Measurements from ENCODE around the gene G6PC3.
A peak's percentile ranks its signal among the peaks of the same experiment; 100 is the strongest.

G6PC3 gene

GRCh38 chr17:44062871-44063270, 7.7 kb upstream of the G6PC3 start:
- DNase-seq = no peak

DNA sequence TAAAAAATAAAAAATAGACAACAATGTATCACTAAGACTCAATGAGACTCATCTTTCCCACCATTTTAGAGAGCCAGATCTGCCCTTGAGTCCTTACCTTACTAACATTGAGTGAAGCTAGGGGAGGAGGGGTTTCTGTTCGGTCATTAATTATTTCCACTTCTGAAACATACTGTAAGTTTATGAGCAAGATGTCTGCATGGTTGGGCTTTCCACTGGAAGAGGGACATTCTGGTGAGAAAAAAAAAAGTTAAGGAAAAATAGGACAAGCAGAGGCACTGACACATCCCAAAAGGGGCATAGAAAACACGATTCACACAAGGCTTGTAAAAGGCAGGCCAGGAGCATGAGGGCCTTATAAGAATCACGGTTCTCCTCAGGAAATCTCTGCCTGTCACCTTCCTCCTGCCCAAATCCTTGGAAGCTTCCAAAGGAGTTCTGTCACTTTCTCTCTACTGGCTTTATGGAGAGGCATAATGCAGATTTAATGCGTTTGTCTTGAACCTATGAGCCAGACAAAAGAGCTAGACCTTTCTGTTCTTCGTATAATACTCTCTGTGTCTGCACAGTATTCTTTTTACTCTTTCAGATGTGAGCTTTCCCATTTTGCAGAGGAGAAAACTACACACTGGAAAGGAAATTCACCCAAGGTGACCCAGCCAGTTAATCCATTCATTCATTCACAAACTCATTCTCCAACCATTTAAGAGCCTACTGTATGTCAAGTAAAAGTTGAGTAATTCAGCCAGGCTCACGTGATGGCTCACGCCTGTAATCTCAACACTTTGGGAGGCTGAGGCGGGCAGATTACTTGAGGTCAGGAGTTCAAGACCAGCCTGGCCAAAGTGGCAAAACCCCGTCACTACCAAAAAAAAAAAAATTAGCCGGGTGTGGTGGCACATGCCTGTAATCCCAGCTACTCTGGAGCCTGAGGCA, 6.6 kb upstream of the G6PC3 start:
- no peak for DNase-seq

- no peak for DNase-seq
These were observed 4.8 kb upstream of the G6PC3 start for GRCh38 chr17:44065668-44066203.

- peak; percentile 78 for DNase-seq
These were observed 4.2 kb upstream of the G6PC3 start, which contains the start of gene LSM12 for GRCh38 chr17:44066204-44066930. Gene LSM12 (minus strand): TSS chr17:44066671. CDS start chr17:44066587, 84 bp downstream.

DNA sequence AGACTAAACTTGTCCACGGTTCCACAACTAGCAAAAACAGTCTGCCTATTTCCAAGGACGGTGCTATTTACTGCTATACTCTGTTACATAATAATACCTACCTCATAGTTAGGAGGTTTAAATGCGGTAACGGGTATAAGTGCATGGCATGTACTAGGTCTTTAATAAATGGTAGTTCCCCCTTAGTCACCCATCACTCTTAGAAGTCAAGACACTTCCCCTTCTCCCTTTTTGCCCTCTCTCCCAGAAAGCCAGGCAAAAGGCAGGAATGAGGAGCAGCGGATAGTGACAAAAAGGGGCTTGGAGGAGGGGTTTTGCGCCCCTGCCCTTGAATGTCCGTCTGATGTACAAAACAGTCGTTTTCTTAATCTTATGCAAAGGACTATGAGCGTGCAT, 3.0 kb upstream of the G6PC3 start:
- DNase-seq = no peak

GRCh38 chr17:44069974-44070454, 521 bp upstream of the G6PC3 start:
- DNase-seq = no peak

GRCh38 chr17:44071198-44071520, 624 bp downstream of the G6PC3 start:
- DNase-seq = no peak

DNA sequence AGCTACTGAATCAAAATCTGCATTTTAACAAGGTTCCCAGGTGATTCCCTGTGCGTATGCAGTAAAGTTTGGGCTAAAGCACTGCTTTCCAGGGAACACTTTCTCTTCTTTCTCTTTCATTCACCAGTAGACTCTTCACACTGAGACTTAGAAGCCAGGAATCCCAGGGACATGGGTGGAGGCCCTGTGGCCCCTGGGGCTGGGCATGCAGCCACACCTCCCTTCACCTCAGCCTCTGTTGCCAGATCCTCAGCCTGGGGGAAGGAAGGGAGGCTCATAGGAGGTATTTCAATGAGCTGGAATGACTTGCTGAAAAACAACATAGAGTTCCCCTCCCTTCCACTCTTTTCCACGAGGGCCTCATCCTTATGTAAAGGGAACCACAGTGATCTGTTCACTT, 1.2 kb downstream of the G6PC3 start:
- DNase-seq = no peak

GRCh38 chr17:44074231-44074910, 3.8 kb downstream of the G6PC3 start:
- no peak for DNase-seq

DNA sequence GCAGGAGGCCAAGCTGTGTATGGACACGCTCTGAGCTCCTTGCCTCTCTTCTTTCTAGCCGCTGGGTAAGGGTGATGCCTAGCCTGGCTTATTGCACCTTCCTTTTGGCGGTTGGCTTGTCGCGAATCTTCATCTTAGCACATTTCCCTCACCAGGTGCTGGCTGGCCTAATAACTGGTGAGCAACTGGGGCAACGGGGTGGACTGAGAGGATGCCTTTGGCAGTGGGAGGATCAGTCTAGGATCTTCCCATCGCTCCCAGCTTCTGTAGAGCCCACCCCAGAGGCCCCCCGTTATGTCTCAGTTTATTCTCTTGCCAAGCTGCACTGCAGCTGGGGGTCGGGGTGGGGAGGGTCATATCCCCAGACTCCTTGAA, 4.4 kb downstream of the G6PC3 start:
- DNase-seq = no peak

DNA sequence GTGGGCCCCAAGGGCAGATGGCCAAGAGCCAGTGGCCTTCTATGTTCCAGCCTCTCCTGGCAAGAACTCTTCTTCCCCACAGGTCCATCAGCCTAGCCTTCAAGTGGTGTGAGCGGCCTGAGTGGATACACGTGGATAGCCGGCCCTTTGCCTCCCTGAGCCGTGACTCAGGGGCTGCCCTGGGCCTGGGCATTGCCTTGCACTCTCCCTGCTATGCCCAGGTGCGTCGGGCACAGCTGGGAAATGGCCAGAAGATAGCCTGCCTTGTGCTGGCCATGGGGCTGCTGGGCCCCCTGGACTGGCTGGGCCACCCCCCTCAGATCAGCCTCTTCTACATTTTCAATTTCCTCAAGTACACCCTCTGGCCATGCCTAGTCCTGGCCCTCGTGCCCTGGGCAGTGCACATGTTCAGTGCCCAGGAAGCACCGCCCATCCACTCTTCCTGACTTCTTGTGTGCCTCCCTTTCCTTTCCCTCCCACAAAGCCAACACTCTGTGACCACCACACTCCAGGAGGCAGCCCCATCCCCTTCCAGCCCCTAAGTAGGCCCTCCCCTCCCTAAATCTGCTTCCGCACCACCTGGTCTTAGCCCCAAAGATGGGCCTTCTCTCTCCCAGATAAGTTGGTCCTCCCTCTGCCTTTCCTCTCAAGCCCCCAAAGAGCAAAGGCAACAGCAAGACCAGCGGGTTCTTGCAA, 5.2 kb downstream of the G6PC3 start:
- DNase-seq = no peak

GRCh38 chr17:44076716-44077594, 6.4 kb downstream of the G6PC3 start:
- DNase-seq = no peak

DNA sequence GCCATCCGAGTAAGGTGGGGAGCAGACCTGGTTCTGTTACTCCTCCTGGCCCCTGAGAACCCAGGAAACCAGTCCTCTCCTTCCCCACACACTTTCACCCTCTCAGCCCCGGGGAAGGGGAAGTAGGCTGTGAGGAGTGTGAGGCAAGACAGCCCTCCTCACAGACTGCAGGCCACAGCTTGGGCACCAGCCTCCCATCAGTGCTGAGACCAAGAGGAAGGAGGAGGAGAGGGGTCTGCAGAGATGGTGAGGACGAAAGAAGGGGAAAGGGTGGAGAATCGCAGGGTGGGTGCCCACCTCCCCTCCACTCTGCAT, 7.0 kb downstream of the G6PC3 start:
- DNase-seq = no peak

DNA sequence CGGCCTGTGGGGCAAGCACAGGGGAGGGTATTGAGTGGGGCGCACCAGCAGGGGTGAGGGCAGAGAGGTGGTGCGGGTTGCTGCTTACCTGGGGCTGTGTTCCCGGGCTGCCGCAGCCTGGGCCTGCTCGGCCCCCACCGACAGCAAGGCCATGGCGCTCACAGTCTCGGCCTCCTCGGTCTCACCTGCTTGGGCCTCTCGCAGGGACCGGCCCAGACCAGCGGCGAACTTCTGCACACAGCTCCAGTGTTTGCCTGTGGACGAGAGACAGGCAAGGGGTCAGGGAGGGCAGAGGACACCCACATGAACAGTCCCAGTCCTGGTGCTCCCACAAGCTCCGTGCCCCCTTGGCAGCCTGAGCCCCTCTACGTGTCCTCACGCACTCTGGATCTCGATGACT, 7.9 kb downstream of the G6PC3 start:
- DNase-seq = no peak

DNA sequence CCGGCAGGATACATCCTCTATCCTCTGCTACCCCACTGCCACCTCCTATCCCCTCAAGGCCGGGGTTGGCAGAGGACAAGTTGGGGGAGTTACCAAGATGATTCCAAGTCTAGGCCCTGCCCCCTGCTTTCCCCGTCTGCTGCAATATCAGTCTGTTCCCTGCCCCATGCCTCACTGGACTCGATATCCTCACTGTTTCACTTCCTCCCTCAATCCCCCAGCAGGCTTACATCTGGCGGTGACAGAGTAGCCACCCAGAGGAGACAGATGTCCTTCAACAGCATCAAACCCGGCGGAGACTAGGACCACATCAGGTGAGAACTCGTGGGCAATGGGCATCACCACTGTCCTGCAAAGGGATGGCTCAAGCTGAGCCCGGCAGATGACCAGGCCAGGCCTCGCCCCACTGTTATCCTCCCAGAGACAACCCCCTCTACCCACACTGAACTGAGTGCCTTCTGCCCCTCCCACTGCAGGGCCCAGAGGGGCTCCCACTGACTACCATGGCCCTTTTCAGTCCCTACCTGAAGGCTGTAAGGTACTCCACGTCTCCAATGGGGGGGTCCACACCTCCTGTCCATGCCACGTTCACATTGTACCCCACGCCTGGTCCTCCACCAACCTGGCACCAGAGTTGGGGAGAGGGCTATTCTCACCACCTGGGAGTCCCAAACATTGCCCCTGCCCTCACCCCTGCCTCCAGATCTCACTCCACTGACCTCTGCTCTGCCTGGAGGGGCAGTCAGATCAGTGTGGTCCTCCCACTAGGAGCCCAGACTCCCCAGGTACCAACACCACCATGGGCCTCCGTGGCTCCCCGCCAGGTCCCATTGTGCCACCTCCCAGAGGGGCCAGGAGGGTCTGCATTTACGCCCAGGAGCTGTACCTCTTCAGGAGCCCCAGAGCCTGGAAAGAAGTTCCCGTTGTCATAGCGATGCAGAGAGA, 9.6 kb downstream of the G6PC3 start:
- DNase-seq = no peak

GRCh38 chr17:44081681-44082080, 11.1 kb downstream of the G6PC3 start:
- DNase-seq = no peak

DNA sequence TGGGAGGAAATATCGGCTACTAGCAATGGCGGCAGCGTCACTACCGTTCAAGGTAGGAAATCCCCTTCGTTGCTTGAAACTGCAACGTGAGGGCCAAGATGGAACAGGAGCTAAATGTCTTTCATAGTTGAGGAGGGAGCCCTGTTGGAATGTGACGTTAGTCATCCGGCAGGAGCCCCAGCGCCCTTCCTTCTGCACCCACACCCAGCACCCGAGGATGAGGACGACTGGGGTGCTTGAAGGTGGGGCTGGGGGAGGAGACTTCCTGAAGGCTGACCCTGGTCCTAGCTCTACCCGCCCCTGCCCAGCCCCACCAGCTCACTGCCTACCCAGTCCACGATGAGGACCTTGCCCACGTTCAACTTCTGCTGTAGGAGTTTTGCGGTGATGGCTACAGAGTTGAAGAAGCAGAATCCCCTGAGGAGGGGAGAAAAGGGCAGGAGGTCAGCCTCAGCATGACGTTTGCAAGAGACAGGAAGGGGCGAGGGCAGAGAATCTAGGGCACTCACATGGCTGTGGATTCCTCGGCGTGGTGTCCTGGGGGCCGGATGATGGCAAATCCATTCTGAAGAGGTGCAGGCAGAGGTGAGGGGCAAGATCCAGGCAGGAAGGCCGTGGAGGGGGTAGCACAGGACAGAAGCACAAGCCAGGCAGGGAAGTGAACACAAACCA, 11.9 kb downstream of the G6PC3 start:
- DNase-seq = no peak

DNA sequence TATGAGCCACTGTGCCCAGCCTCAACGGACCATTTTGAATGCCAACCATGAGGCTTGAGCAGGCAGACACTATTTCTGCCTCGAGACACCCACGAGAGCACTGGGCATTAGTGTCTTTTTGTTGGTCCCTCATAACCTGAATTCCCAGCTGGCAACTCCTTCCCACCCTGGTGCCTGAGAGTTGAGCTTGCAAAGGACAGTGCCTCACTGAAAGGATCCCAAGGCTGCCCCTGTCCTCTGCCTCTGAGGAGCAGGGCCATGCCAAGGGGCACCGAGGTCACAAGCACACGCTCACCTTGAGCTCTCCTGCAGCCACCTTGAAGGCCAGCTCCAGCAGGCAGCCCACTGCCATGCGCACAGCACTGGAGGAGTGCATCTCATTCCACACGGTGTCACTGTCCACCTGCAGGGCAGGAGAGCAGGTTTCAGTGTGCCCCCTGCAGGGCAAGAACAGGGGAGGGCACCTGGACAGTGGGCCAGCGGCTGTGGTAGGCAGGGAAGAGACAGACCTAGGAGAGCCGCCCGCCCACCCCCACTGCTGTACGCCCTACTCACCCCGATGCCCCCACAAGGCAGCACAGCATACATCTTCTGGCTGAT, 12.8 kb downstream of the G6PC3 start:
- DNase-seq = no peak

GRCh38 chr17:44084131-44084538, 13.6 kb downstream of the G6PC3 start:
- DNase-seq = no peak

- no peak for DNase-seq
These were observed 14.4 kb downstream of the G6PC3 start for GRCh38 chr17:44084921-44085320.
